Stimulated activated CD4-positive, alpha-beta T cell treated with anti-CD3 and anti-CD28 coated beads, Interleukin-1b, Interleukin-23, amount 100 ng/mL, for 1 hour (primary cell): ENCODE results near the gene TECPR2.

Source experiments
- DNase-seq, 2 donors: peaks; one replicate each; pipeline ENCODE4 v3.0.0-alpha.2; 2020; ENCODE audit warnings: low read depth in 2 of 2

Gene TECPR2

DNA sequence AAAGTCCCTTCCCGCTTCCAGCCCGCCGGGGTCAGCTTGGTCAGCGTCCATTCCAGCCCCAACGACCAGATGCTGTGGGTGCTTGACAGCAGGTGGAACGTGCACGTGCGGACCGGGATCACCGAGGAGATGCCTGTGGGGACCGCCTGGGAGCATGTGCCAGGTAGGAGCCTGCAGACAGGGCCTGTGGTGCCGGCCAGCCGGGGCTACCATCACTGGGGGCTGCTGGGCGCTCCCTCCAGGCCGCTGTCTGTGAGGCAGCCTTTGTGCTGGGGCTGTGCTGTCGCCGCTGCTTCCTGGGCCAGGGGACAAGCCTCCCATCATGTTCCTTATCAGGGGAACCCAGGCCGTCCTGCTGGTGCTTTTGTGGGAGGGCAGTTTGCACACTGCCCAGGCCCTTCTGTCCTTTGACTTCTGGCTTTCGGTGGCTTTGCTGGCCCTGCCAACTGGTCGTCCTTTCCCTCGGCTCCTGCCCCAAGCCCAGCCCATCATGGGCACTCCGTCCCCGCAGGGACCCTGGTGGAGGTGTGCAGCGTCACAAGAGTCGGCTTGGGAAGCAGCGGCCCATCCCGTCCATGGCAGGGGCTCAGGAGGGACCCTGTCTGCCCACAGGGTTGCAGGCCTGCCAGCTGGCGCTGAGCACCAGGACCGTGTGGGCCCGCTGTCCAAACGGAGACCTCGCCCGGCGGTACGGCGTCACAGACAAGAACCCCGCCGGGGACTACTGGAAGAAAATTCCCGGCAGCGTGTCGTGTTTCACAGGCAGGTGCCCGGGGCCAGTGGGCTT, 134.4 kb downstream of the TECPR2 start:
- DNase-seq, result no peak

DNA sequence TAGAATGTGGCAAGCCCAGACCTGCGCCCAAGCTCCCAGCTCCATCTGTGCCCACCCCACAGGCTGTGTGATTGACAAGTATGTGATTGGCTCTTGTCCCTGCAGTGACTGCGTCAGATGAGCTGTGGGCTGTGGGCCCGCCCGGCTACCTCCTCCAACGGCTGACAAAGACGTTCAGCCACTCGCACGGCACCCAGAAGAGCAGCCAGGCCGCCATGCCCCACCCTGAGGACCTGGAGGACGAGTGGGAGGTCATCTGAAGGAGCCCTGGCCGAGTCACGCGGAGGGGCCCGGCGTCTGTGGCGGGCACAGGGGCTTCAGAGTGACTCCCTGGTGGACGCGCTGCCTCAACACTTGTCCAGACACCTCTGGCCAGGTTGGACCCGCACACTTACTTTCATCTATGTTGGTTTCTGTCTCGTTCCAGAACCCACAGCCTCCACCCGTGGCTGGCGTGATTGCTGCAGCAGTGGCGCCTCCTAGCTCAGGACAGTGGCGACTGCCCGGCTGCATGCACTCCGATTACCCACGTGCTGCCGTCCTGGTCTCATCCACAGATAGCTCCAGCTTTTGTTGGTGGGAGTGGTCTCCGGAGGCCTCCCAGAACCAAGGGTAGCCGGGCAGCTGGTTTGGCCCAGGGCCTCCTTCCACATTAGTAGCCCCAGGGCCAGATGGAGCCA, 135.4 kb downstream of the TECPR2 start:
- no peak for DNase-seq

DNA sequence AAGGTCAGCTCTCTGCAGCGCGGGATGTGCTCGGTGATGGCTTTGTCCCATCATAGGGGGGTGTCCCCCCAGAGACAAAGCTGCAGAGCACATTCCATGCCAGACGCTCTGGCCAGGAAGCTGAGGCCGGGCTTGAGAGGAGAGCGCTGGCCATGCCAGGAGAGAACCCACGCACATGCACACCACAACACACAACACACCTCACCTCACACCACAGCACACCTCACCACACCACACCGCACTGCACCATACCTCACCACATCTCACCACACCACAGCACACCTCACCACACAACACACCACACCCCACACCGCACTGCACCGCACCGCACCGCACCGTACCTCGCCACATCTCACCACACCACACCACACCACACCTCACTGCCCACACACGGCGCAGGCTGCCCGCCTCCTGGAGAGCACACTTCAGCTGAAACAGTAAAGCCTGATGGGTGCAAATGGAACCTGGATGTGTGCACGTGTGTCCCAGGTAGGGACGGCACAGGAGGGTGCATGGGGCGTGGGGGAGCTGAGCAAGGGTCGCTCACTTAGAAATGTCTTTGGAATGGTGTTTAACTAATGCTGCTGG, 136.0 kb downstream of the TECPR2 start:
- no peak for DNase-seq

DNA sequence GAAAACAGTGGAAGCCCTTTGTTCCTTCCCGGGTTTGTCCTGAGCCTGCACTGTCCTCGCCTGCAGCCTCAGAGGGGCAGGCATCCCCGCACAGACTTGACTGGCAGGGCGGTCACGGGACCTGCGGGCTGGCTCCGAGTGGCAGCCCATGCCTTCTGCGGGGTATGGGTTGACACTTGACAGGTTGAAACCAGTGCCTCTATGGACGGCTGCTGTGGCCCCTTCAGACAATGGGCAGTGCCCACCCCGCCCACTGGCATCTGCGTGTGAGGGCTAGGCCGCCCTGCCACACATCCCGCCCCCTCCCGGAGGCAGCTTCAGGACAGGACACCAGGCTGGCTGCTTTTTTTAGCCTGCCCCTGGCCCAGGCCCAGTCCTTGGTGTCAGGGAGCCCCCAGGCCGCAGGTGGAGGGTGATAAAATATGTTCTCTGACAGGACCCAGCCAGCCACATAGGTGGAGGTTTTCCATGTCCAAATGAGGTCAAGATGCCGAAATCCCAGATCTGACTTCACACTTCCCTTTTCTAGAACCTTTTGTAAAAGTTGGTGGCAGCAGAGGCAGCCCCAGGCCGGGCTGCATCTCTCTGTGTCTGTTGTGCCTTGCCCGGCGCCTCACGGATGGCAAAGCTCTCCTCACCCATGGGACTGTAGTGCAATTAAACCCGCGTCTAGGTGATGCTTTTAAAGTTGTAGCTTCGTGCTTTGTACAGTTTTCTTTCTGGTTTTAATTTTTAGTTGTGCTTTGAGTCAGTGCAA, 136.8 kb downstream of the TECPR2 start:
- DNase-seq, result no peak

DNA sequence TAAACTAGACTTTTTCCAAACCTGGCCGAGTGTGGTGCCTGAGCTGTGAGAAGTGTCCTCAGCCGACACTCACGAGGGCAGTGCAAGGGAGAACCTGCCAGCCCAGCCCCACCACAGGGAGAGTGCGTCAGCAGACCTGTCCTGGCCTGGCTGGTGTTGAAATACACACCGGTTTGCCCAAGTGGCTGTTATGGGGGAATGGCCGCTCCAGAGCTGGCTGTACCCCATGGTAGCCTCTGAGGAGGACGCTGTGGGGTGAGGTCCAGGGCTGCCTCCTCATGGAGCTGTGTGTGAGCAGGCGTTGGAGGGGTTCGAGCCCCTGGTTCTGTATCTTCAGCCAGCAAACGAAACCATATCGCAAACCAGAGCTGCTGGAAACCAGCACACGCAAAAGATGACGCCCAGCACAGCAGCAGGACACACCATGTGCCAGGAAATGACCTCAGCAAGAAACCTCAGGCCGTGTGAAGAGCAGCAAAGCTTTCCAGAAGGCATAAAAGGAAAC, 137.5 kb downstream of the TECPR2 start:
- no peak for DNase-seq

DNA sequence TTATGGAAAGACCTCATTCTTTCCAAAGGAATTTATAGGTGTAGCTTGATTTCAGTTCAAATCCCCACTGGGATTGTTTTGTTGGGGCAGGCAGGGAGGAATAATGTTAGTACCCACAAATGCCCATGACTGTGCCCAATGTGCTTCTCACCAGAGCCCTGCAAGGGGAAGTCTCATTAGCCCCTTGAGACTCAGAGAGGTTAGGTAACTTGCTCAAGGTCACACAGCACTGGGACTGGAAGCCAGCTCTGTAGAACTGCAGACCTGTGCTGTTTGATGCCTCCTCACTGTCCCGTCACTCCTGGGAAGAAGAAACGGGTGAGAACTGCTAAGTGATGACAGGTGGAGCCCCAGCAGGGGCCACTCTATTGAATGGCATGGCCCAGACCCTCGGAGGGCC, 138.0 kb downstream of the TECPR2 start:
- DNase-seq, result no peak

DNA sequence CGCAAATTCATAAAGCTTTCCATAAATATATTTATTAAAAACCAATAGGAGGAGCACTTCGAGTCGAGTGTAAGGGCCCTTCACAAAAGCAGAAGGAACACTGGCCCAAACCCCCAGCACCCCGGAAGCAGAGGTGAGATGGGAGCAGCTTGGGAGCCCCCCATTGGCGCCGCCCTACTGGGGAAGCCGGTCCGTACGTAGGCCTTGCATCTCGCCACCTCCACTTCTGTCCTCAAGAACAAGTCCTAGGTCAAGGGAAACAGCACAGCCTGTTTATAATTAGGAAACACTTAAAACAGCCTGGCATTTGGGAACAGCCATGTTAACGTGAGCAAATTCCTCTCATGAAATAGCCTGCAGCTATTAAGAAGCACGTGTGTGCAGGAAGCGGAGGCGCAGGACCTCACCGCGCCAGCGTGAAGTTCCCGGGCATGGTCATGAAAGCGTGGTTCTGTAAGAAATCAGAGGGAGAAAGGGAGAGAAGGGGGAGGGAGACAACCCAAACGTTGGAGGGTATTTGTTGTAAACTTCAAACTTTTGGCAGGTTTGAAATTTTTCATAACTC, 139.1 kb downstream of the TECPR2 start:
- DNase-seq, result no peak

DNA sequence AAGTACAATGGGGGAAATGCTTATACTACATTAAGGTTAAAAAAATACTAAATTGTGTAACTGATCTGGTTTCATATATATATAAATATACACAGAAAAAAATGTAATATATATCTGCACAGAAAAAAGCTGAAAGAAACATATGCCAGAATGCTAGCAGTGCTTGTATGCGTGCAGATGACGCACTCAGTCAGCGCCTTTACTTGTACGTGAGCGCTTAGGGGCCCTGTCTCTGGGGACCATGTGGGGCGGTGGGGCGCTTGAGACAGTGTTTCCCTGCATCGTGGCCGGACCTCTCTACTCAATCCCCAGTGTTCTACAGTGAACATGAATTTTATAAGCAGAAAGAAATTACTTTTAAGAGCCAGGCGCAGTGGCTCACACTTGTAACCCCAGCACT, 139.8 kb downstream of the TECPR2 start:
- DNase-seq, result no peak

DNA sequence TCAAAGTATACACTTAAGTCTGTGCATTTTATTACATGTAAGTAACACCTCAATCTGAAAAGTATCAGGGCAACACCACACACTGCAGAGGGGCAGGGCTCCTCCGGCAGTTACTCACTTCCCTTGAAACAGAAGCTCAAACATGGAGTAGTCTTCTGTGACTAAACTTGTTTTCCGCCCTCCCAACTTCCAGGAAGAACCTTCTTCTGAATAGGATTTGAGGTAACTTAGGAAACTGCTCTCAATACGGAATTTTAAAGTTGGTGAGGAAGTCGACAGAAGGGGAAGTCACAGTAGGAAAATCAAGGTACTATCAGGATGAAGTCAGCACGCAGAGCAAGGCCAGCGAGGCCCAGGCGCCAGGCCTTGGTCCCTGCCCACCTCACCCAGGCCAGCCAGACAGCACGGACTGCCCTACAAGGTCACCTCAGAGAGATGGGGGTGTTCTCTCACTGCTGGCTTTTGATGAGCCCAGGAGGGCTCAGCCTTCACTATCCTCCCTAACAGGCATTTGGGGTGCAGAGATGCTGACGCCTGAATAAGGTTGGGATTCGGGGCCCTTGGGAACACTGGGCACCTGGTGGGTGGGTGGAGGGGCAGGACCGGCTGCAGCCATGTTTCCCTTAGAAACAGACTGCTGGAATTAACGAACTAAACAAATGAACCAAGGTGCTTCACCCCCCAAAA, 141.0 kb downstream of the TECPR2 start:
- DNase-seq, result no peak

DNA sequence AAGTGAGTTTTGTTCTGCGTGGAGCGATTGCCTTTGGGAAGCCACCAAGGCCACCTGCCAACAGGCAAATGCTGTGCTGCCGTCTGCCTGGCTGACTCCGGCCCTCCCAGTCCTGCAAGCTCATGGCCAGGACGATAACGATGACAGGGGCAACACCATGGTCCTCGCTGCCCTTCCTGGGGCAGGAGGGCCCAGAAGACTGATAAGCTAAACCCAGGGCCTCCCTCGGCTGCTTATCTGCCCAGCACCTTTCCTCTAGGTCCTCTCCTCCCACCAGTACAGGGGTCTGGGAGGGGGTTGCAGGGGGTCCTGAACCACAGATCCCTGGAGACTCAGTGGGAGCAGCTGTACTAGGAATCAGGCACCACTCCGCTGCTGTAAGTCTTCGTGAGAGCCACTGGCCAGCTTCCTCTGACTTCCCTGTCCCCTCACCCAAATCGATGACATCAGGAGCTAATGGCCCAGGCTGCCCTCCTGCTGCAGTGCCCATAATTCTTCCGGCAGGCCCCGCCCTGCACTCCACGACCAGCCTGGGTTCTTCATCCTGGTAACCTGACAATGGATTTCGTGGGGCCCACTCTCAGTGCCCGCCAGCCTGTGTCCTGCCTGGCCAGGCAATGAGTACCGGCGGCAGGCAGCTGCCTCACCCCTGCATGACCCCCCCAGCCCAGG, 141.7 kb downstream of the TECPR2 start:
- DNase-seq, result no peak

DNA sequence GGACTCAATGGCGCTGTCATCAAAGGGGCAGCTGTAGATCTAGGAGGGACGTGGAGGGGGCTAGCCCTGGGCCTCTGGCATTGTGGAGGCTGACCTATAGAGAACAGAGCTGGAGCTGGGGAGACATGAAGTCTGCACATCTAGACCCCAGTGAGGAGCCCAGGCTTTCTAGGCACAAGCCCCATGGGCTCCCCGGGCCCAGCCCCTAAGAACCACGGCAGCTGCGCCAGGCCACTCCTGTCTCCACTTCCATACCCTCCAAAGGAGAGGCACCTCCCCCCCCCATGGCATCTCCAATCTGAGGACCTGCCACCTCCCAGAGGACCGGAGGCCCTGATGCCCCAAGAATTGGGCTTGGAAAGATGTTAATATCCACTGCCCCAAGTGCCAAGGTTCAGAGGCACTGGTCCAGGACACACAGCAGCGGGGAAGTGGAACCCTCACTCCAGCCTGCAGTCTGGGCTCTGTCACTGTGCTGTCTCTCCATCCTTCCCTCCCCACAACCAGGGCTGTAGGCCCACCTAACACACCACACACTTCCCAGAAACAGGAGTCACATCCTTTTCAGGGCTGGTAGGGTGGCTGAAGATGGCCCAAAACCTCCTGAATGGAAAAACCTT, 142.4 kb downstream of the TECPR2 start:
- no peak for DNase-seq

DNA sequence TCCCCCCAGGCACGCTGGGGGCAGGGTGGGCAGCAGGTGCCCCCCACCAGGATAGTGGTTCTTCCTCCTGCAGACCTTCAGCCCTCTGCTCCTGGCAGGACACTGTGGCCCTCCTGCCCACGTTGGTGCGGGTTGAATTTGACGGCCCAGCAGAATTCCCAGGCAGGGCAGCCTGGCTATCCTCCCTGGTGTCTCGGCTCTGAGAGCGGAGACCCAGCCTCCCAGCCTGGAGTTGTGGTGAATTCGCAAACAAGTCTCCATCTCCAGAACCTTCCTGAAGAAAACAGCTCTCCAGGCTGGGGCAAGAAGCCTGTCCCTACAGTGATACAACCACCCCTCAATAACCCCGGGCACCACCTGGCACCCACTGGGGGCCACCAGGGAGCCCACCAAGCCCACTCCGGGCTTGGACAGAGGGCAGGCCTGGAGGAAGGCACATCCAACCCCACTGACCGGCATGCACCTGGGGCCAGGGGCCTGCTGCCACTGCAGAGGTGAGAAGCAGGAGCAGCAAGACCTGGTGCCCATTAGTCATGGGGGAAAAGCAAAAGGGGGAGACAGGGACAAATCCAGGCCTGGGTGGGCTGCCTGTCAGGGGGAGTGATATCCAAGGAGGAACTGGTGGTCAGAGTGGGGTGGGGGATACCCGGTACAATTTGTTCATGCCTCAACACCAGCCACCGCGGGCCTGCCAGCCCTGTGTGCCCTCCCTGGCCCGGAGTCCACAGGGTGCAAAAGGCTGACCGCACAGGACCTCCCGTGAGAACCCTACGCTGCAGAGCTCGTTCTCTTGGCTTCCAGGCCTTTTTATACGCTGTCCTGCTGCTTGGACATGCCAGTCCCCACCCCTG, 143.3 kb downstream of the TECPR2 start:
- DNase-seq, result no peak

DNA sequence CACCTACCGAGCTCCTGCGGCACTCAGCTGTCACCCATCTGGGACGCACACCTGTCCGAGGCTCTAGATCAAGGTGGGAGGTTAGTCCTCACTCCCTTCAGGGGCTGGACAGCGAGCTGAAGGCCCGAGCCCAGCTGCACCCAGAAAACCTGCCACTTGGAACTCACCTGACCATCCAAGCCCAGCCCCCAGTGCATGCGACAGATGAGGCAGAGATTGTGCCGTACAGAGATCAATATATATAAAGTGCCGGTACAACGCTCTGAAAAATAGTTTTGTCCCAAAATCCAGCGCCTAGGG, 143.8 kb downstream of the TECPR2 start:
- DNase-seq, result no peak

DNA sequence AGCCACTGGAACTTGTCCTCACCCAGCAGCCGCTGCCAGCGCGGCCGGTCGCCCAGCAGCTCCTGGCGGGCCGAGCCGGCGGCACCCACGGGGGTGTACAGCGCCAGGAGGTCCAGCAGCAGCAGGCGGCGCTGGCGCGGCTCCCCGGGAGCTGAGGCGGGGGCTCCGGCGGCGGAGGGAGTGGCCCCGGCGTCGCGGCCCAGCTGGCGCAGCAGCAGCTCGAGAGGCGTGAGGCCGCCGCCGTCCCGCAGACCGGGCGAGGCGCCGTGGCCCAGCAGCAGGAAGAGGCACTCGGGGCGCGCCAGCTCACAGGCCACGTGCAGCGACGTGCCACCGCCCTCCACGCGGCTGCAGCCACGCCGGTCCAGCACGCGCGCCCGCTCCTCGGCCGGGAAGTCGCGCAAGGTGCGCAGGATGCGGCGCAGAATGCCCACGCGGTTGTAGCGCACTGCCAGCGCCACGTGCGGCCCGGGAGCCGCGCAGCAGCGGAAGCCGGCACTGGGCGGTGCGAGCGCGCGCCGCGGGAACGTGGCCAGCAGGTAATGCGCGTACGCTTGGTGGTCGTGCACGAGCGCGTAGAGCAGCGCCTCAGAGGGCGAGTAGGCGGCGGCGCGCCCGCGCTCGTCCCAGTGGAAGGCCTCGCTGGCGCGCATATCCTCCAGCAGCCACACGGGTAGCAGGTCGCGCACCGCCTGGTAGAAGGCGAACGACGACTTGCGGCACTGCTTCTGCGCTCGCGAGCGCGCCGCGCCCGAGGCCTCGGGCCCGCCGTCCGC, 144.5 kb downstream of the TECPR2 start:
- no peak for DNase-seq

DNA sequence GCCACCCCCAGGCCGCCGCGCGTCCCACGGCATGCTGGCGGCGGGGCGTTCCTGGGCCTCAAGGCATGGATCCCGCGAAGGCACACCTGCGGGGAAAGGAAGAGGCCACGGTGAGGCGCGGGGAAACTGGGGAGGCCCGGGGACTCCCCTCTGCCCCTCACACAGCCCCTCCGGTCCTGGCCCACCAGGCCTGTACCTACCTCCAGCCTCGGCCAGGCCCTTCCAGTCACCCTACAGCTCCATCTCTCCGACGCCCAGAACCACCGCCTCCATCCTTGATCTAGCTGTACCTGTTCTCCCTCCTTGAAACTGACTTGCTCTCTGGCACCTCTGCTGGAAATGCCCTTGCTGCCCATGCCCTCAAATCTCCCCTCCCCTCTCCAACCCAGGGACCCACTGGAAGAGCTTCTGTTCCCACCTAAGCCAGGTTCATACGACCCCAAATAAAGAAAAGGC, 145.1 kb downstream of the TECPR2 start:
- no peak for DNase-seq

DNA sequence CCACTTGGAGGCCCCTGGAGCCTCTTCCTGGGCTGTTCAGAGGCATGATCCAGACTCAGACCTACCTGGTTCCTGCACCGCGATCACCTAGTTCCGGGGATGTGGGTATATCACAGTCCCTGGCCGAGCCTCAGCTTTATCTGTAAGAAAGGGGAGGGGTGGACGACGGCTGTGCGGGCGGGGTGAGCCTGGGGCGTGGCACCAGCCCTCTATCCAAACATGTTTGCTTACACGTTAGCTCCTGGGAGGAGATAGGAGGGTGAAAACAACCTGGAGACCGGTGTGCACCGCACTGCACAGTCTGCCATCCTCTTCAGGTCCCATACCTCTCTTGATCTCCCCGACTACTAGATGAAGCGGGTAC, 145.7 kb downstream of the TECPR2 start:
- DNase-seq, result no peak

DNA sequence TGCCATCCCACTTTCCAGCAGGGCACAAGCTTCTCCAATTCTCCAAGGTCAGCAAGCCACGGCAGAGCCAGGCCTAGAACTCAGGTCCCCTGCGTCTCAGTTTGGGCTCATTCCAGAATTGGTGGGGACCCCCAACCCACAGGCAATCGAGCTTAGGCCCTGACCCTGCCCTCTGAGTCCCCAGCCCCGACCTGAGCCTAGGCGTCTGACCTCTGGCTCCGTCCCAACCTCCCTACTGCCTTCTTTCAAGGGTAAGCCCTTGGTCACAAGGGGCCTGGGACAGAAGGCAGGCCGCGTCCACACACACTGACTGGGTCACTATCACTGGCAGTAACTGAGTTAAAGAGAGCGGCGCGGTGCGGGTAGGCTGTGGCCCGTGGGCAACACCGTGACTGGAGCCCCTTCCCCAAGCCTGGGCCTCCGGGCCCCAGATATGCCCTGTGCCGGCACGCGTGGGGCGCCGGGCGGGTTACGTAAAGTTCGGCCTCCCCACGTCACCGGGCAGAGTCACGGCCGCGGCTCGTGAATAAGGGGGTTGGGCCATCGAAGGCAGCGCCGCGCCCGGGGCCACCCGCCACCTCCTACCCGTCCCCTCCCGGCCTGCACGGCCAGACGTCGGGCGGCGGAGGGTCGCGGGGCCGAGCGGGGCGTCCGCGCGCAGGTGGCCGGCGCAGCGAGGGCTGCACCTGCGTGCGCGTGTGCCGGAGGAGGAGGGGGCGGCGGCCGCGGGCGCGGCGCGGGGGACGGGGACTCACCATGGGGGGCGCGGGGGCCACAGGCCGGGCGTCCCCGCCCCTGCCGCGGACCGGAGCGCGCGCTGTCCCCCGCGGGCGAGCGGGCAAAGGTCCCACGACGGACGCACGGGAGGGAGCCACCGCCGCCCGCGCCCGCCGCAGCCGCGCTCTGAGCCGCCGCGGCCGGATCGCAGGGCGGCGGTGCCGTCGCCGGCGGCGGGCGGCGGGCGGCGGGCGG, 146.3 kb downstream of the TECPR2 start:
- no peak for DNase-seq
